ENCODE results near the gene STK11. TPM values are rescaled to one million over a fixed set of nuclear protein-coding genes. Genes with fewer than 3 reads are reported as not detected.

Gene STK11
- total RNA-seq, 3 donors from 2014 or later = 69.6 to 86.6 (median 76.3) TPM

DNA sequence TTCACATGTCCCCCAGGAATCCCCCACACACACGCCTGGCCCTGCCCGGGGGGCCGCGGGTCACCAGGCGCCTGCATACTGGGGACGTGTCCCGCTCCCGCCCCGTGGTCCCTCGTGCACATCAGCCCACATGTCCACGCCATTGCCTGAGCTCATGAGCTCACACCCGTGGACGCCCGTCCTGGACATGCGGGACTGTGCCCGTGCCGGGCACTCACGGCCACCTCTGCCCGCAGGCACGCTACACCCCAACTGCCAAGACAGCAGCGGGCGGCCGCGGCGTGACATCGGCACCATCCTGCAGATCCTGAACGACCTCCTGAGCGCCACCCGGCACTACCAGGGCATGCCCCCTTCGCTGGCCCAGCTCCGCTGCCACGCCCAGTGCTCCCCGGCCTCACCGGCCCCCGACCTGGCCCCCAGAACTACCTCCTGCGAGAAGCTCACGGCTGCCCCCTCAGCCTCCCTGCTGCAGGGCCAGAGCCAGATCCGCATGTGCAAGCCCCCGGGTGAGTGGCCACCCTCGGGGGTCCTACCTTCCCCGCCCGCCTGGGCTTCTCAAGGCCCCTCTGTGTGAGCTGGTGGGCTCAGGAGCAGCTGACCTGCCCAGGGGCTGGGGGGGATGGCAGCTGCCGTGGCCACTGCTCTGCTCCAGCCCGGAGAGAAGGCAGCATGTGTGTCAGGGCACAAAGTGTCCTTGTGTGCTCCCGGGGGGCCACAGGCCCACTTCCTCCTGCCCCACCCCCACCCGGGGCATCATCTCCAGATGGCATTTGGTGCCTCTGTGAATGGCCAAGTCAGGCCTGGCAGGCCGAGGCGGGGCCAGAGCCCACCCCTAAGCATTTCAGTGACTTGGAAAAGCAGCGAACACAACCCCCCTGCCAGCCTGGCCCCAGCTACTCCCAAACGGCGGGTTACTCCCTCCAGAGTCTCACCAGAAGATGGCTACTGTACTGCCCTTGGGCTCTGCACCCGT is 49.9 kb downstream of the STK11 start:
- Histone ChIP-seq H3K4me1 (ENCODE audit: low read depth) (peaks cover 75% of the 10 kb centered on the region), H3K4me3 (no peak overlapping the region), H3K36me3 (ENCODE audit: low read depth) (peaks cover 9% of the 10 kb centered on the region), H3K9me3 (no peaks in the 10 kb centered on the region)
- DNase-seq = peak in 1 of 3 donors; percentile 21
- TF ChIP-seq, protein P1, sequence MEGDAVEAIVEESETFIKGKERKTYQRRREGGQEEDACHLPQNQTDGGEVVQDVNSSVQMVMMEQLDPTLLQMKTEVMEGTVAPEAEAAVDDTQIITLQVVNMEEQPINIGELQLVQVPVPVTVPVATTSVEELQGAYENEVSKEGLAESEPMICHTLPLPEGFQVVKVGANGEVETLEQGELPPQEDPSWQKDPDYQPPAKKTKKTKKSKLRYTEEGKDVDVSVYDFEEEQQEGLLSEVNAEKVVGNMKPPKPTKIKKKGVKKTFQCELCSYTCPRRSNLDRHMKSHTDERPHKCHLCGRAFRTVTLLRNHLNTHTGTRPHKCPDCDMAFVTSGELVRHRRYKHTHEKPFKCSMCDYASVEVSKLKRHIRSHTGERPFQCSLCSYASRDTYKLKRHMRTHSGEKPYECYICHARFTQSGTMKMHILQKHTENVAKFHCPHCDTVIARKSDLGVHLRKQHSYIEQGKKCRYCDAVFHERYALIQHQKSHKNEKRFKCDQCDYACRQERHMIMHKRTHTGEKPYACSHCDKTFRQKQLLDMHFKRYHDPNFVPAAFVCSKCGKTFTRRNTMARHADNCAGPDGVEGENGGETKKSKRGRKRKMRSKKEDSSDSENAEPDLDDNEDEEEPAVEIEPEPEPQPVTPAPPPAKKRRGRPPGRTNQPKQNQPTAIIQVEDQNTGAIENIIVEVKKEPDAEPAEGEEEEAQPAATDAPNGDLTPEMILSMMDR (IDR thresholded peaks at IDR 0.05) = no peak
- ATAC-seq = no peak
- intact Hi-C loops (cut with DNase I, micrococcal nuclease) = no loop called here

DNA sequence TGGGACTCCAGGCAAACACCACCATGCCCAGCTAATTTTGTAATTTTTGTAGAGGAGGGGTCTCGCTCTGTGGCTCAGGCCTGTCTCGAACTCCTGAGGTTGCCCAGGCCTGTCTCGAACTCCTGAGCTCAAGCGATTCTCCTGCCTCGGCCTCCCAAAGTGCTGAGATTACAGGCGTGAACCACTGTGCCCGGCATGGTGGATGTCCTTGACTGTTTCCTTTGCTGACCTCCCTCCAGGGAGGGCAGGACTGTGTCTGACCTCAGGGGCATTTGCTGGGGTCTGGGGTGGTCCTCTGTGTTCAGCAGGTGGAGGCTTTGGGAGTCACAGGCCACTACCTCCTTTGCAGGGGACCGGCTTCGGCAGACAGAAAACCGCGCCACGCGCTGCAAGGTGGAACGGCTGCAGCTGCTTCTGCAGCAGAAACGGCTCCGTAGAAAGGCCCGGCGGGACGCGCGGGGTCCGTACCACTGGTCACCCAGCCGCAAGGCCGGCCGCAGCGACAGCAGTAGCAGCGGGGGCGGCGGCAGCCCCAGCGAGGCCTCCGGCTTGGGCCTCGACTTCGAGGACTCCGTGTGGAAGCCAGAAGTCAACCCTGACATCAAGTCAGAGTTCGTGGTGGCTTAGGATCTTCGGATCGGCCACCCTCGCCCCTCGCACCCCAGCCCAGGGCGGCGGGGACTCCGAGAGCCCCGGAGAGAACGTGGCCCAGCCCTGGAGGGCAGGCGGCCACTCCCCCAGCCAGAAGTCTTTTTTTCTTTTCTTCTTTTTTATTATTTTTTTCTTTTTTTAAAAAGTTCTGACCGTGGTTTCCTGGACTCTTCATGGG is 51.3 kb downstream of the STK11 start:
- ATAC-seq = no peak
- Histone ChIP-seq H3K4me3 (no peak overlapping the region), H3K9me3 (no peaks in the 10 kb centered on the region), H3K36me3 (ENCODE audit: low read depth) (peaks cover 9% of the 10 kb centered on the region), H3K4me1 (ENCODE audit: low read depth) (peaks cover 77% of the 10 kb centered on the region)
- TF ChIP-seq, protein P1 (IDR thresholded peaks at IDR 0.05) = no peak
- no peak for DNase-seq
- intact Hi-C loops (cut with DNase I, micrococcal nuclease) = no loop called here

DNA sequence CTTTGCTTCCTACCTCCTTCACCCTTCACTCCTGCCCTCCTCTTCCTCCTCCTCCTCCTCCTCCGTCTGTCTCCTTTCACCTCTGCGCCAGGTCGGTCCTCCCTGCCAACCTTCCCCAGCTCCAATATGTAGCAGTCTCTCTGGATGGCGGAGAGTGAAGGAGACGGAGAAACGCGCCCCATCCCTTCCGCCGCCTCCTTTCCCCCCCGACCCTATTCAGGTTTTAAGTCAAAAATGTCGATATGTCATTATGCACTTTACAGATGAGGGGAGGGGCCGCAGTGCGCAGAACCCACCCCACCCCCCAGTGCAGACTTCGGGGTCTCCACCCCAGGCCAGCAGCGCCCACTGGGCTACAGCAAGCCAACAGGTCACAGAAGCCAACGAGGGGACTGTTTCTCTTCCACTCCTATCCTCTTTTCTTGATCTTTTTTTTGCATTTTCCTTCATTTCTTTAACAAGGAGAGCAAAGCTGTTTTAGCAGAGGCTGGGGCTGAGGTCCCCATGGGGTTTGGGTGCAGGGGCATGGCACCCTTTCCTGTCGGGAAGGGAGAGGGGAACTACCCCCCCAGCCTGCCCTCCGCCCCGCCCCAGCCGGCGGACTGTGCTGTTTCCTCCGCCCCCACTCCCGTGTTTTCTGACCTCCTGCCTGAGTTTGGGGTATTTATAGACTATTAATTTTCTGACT is 52.0 kb downstream of the STK11 start:
- Histone ChIP-seq H3K36me3 (ENCODE audit: low read depth) (peaks cover 9% of the 10 kb centered on the region), H3K9me3 (no peaks in the 10 kb centered on the region), H3K4me1 (ENCODE audit: low read depth) (peaks cover 77% of the 10 kb centered on the region), H3K4me3 (no peak overlapping the region)
- DNase-seq = peak in 1 of 3 donors; percentile 28
- no peak for ATAC-seq
- TF ChIP-seq, protein P1 (IDR thresholded peaks at IDR 0.05) = no peak
- intact Hi-C loops (cut with DNase I, micrococcal nuclease) = no loop called here

DNA sequence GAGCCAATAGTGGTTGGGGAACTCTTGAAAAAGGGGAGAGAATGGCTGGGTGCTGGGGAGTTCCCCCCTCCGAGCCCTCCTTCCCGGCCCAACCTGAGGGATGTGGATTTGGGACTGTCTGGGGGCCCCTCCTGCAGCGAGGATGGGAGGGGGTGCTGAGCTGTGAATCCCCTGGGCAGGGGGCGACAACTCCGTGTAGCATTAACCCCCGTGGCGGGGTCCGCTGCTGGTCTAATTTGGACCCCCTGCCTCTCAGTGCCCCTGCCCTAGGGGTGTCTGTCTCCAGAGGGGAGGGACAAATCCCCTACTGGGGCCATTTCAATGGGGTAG is 52.5 kb downstream of the STK11 start:
- Histone ChIP-seq H3K4me3 (no peak overlapping the region), H3K36me3 (ENCODE audit: low read depth) (peaks cover 9% of the 10 kb centered on the region), H3K4me1 (ENCODE audit: low read depth) (peaks cover 75% of the 10 kb centered on the region), H3K9me3 (no peaks in the 10 kb centered on the region)
- TF ChIP-seq, protein P1 (IDR thresholded peaks at IDR 0.05) = no peak
- DNase-seq = peak in 1 of 3 donors; percentile 44
- intact Hi-C loops (cut with DNase I, micrococcal nuclease) = no loop called here
- no peak for ATAC-seq

DNA sequence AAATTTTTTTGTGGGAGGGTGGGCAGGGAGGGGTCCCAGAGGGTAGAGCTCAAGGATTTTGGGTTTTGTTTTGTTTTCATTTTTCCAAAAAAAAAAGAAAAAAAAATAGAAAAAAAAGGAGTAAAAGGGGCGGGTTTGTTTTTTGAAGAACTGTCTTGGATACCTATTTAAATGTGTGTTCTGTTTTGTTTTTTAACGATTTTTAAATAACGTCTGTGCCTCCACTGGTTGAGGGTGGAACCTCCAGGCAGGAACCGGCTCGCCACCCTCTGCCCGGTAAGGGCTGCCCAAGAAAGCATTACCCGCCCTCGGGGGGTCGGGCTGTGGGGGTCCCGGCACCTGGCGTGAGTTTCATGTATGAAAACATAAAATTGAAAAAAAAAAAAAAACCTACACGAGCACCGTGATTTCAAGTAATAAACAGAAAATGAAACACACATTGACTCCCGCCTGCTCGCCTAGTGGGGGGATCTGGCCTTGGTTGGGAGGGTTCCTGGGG is 53.2 kb downstream of the STK11 start:
- ATAC-seq (no peak), DNase-seq (no peak)
- H3K9me3 ChIP-seq = no peaks in the 10 kb centered on the region
- H3K4me3 ChIP-seq = no peak overlapping the region
- intact Hi-C loops (cut with DNase I, micrococcal nuclease) = no loop called here
- peaks cover 70% of the 10 kb centered on the region for H3K4me1 ChIP-seq (ENCODE audit: low read depth)
- TF ChIP-seq, protein P1 (IDR thresholded peaks at IDR 0.05) = no peak
- peaks cover 9% of the 10 kb centered on the region for H3K36me3 ChIP-seq (ENCODE audit: low read depth)

Measured in mucosa of descending colon (tissue), 3 donors.